Measurements from ENCODE around the gene BNC2. TPM values are rescaled to one million over a fixed set of nuclear protein-coding genes. Genes with fewer than 3 reads are reported as not detected.

Gene BNC2
- total RNA-seq, 1 donor from 2014 or later: 52.0 TPM

GRCh38 chr9:16598316-16598715, 272.2 kb downstream of the BNC2 start:
- no peak for DNase-seq (ENCODE audit: low spot score)

- DNase-seq (ENCODE audit: low spot score): no peak
Measured at GRCh38 chr9:16597136-16597535, 273.3 kb downstream of the BNC2 start.

GRCh38 chr9:16595227-16595626, 275.2 kb downstream of the BNC2 start:
- no peak for DNase-seq (ENCODE audit: low spot score)

GRCh38 chr9:16594787-16595186, 275.7 kb downstream of the BNC2 start:
- DNase-seq (ENCODE audit: low spot score): no peak

GRCh38 chr9:16593746-16594145, 276.7 kb downstream of the BNC2 start:
- no peak for DNase-seq (ENCODE audit: low spot score)

GRCh38 chr9:16591092-16591491, 279.4 kb downstream of the BNC2 start:
- no peak for DNase-seq (ENCODE audit: low spot score)

- DNase-seq (ENCODE audit: low spot score): no peak
Measured at GRCh38 chr9:16585591-16585990, 284.9 kb downstream of the BNC2 start.

- no peak for DNase-seq (ENCODE audit: low spot score)
Measured at GRCh38 chr9:16579872-16580432, 290.5 kb downstream of the BNC2 start.

GRCh38 chr9:16575986-16576245, 294.6 kb downstream of the BNC2 start:
- DNase-seq (ENCODE audit: low spot score): no peak

GRCh38 chr9:16575142-16575985, 295.1 kb downstream of the BNC2 start:
- DNase-seq (ENCODE audit: low spot score): no peak

GRCh38 chr9:16572005-16572734, 298.3 kb downstream of the BNC2 start:
- DNase-seq (ENCODE audit: low spot score): no peak

- no peak for DNase-seq (ENCODE audit: low spot score)
Measured at GRCh38 chr9:16571127-16571802, 299.2 kb downstream of the BNC2 start.

GRCh38 chr9:16563446-16563845, 307.0 kb downstream of the BNC2 start:
- DNase-seq (ENCODE audit: low spot score): no peak

GRCh38 chr9:16561121-16561520, 309.3 kb downstream of the BNC2 start:
- no peak for DNase-seq (ENCODE audit: low spot score)

- DNase-seq (ENCODE audit: low spot score): peak; percentile 46
Measured at GRCh38 chr9:16559418-16560188, 310.9 kb downstream of the BNC2 start.

- DNase-seq (ENCODE audit: low spot score): no peak
Measured at GRCh38 chr9:16555802-16556201, 314.7 kb downstream of the BNC2 start.

- no peak for DNase-seq (ENCODE audit: low spot score)
Measured at GRCh38 chr9:16553869-16554540, 316.5 kb downstream of the BNC2 start.

GRCh38 chr9:16552252-16552651, 318.2 kb downstream of the BNC2 start:
- no peak for DNase-seq (ENCODE audit: low spot score)

- DNase-seq (ENCODE audit: low spot score): no peak
Measured at GRCh38 chr9:16551692-16552091, 318.8 kb downstream of the BNC2 start.

GRCh38 chr9:16545639-16546038, 324.8 kb downstream of the BNC2 start:
- DNase-seq (ENCODE audit: low spot score): no peak

GRCh38 chr9:16544842-16545241, 325.6 kb downstream of the BNC2 start:
- DNase-seq (ENCODE audit: low spot score): no peak

Measured in mucosa of gallbladder (tissue), 1 donor.